Activated T-cell treated with anti-CD3 and anti-CD28 coated beads, Interleukin-2, amount 50 U/mL, for 72 hours (primary cell): ENCODE measurements around the gene BYSL. TPM values are rescaled to one million over a fixed set of nuclear protein-coding genes. Genes with fewer than 3 reads are reported as not detected.

ENCODE experiments used
- ATAC-seq, 2 donors: fragments of 150-1000 bp; cut with Tn5 transposase; replicated peaks in 1 of 2; 2 replicates each; pipeline ENCODE4 v1.10.0; 2021; ENCODE audit warnings: moderate library complexity in 2 of 2, mild to moderate bottlenecking in 1 of 2
- DNase-seq, 2 donors: peaks; one replicate each; pipeline ENCODE4 v3.0.0; 2021 to 2022; ENCODE audit warnings: mixed read lengths in 1 of 2
- H3K27ac Mint-ChIP-seq: one replicate; pipeline ENCODE4 v1.8.0; 2022; ENCODE audit warnings: mild to moderate bottlenecking, moderate library complexity, mixed read lengths
- H3K27me3 Mint-ChIP-seq: one replicate; pipeline ENCODE4 v1.8.0; 2022; ENCODE audit warnings: low read depth, mixed read lengths
- H3K36me3 Mint-ChIP-seq, 2 donors: one replicate each; pipeline ENCODE4 v1.8.0; 2022; ENCODE audit warnings: mixed read lengths in 2 of 2, mild to moderate bottlenecking in 1 of 2; ENCODE audit not compliant: insufficient read depth in 2 of 2
- H3K4me1 Mint-ChIP-seq: one replicate; pipeline ENCODE4 v1.8.0; 2022; ENCODE audit warnings: low read depth, mixed read lengths
- H3K4me3 Mint-ChIP-seq, 2 donors: one replicate each; pipeline ENCODE4 v1.8.0; 2022; ENCODE audit warnings: mild to moderate bottlenecking in 2 of 2, mixed read lengths in 2 of 2, moderate library complexity in 2 of 2
- H3K9me3 Mint-ChIP-seq, 2 donors: one replicate each; pipeline ENCODE4 v1.8.0; 2022; ENCODE audit warnings: mixed read lengths in 2 of 2
- total RNA-seq, 2 donors: library from RNA; stranded (reverse); gene quantifications; one replicate each; pipeline ENCODE4 v1.2.3, GENCODE V29; 2022

The BYSL gene
- total RNA-seq, 2 donors from 2014 or later, result 30.4 to 38.1 TPM

GRCh38 chr6:41929924-41930323 lies 8.6 kb downstream of the BYSL start:
- Mint-ChIP-seq H3K9me3 (no peaks in the 10 kb centered on the region), H3K27ac (no peak overlapping the region), H3K4me3 (no peak overlapping the region), H3K27me3 (no peaks in the 10 kb centered on the region), H3K4me1 (peaks cover 27% of the 10 kb centered on the region), H3K36me3 (peaks cover 15 to 32% of the 10 kb centered on the region in 2 donors)
- ATAC-seq, result no peak
- DNase-seq, result no peak

DNA sequence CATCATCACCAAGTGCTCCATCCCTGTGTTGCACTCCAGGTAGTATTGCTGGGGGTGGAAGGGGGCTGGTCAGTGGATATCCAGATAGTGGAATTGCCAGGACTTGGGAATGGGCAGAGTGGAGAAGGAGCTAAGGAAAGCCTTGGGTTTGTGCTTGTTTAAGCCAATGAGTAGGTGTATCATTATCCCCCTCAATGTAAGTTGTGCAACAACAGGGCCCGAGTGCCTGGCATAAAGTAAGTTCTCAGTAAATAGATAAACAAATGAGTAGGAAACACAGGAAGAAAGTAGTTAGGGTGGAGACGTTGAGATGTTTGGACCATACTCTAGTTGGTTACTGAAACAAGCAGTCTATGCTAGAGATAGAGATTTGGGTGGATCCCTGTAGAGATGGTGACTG lies 10.5 kb downstream of the BYSL start:
- no peak overlapping the region for H3K4me3 Mint-ChIP-seq
- no peaks in the 10 kb centered on the region for H3K27me3 Mint-ChIP-seq
- peak overlapping the region; percentile 83 for H3K27ac Mint-ChIP-seq
- H3K36me3 Mint-ChIP-seq, result peaks cover 14 to 34% of the 10 kb centered on the region in 2 donors
- no peak for DNase-seq
- ATAC-seq, result no peak
- H3K9me3 Mint-ChIP-seq, result no peaks in the 10 kb centered on the region
- H3K4me1 Mint-ChIP-seq, result peaks cover 37% of the 10 kb centered on the region

GRCh38 chr6:41932378-41932777 lies 11.1 kb downstream of the BYSL start:
- DNase-seq, result no peak
- H3K27me3 Mint-ChIP-seq, result no peaks in the 10 kb centered on the region
- H3K4me3 Mint-ChIP-seq, result no peak overlapping the region
- peaks cover 43% of the 10 kb centered on the region for H3K4me1 Mint-ChIP-seq
- peaks cover 14 to 32% of the 10 kb centered on the region in 2 donors for H3K36me3 Mint-ChIP-seq
- ATAC-seq, result no peak
- H3K27ac Mint-ChIP-seq, result peak overlapping the region; percentile 47
- H3K9me3 Mint-ChIP-seq, result no peaks in the 10 kb centered on the region

- Mint-ChIP-seq H3K4me1 (peaks cover 52% of the 10 kb centered on the region), H3K4me3 (no peak overlapping the region), H3K27ac (peak overlapping the region; percentile 11), H3K36me3 (peaks cover 14 to 30% of the 10 kb centered on the region in 2 donors), H3K9me3 (no peaks in the 10 kb centered on the region), H3K27me3 (no peaks in the 10 kb centered on the region)
- DNase-seq, result no peak
- ATAC-seq, result no peak
Observed at GRCh38 chr6:41934278-41935192, 13.2 kb downstream of the BYSL start.

GRCh38 chr6:41935193-41935574 lies 13.9 kb downstream of the BYSL start:
- no peaks in the 10 kb centered on the region for H3K9me3 Mint-ChIP-seq
- peak overlapping the region; percentile 98 to 99 for H3K4me3 Mint-ChIP-seq
- DNase-seq (no peak), ATAC-seq (no peak)
- peaks cover 19 to 34% of the 10 kb centered on the region in 2 donors for H3K36me3 Mint-ChIP-seq
- no peaks in the 10 kb centered on the region for H3K27me3 Mint-ChIP-seq
- H3K4me1 Mint-ChIP-seq, result peaks cover 58% of the 10 kb centered on the region
- H3K27ac Mint-ChIP-seq, result peak overlapping the region; percentile 11

GRCh38 chr6:41935685-41936072 lies 14.4 kb downstream of the BYSL start:
- Mint-ChIP-seq H3K27me3 (no peaks in the 10 kb centered on the region), H3K9me3 (no peaks in the 10 kb centered on the region), H3K4me1 (peaks cover 59% of the 10 kb centered on the region), H3K4me3 (peak overlapping the region; percentile 98 to 99), H3K27ac (peak overlapping the region; percentile 99), H3K36me3 (peaks cover 22 to 37% of the 10 kb centered on the region in 2 donors)
- DNase-seq (no peak), ATAC-seq (no peak)

GRCh38 chr6:41936073-41936837 lies 15.0 kb downstream of the BYSL start:
- H3K9me3 Mint-ChIP-seq, result no peaks in the 10 kb centered on the region
- H3K27me3 Mint-ChIP-seq, result no peaks in the 10 kb centered on the region
- peak; percentile 76 to 80 for DNase-seq
- peak overlapping the region; percentile 99 for H3K27ac Mint-ChIP-seq
- peaks cover 24 to 35% of the 10 kb centered on the region in 2 donors for H3K36me3 Mint-ChIP-seq
- peak overlapping the region; percentile 98 to 99 for H3K4me3 Mint-ChIP-seq
- peak; percentile 75 to 83 for ATAC-seq
- peaks cover 59% of the 10 kb centered on the region for H3K4me1 Mint-ChIP-seq

- Mint-ChIP-seq H3K4me3 (peak overlapping the region; percentile 98 to 99), H3K9me3 (no peaks in the 10 kb centered on the region), H3K27me3 (no peaks in the 10 kb centered on the region), H3K4me1 (peaks cover 67% of the 10 kb centered on the region), H3K36me3 (peaks cover 21 to 32% of the 10 kb centered on the region in 2 donors), H3K27ac (peak overlapping the region; percentile 99)
- ATAC-seq (no peak), DNase-seq (no peak)
Observed at GRCh38 chr6:41937472-41937860, 16.2 kb downstream of the BYSL start.

GRCh38 chr6:41937861-41938574 lies 16.7 kb downstream of the BYSL start:
- H3K9me3 Mint-ChIP-seq, result no peaks in the 10 kb centered on the region
- H3K27me3 Mint-ChIP-seq, result no peaks in the 10 kb centered on the region
- H3K4me3 Mint-ChIP-seq, result peak overlapping the region; percentile 98 to 99
- peaks cover 71% of the 10 kb centered on the region for H3K4me1 Mint-ChIP-seq
- H3K36me3 Mint-ChIP-seq, result peaks cover 20 to 29% of the 10 kb centered on the region in 2 donors
- DNase-seq (peak in 1 of 2 donors; percentile 9), ATAC-seq (no peak)
- H3K27ac Mint-ChIP-seq, result peak overlapping the region; percentile 99

GRCh38 chr6:41938590-41939175 lies 17.4 kb downstream of the BYSL start:
- H3K27ac Mint-ChIP-seq, result peak overlapping the region; percentile 99
- H3K36me3 Mint-ChIP-seq, result peaks cover 19 to 28% of the 10 kb centered on the region in 2 donors
- no peaks in the 10 kb centered on the region for H3K9me3 Mint-ChIP-seq
- no peak for ATAC-seq
- H3K4me1 Mint-ChIP-seq, result peaks cover 75% of the 10 kb centered on the region
- H3K27me3 Mint-ChIP-seq, result no peaks in the 10 kb centered on the region
- peak overlapping the region; percentile 98 to 99 for H3K4me3 Mint-ChIP-seq
- no peak for DNase-seq

- Mint-ChIP-seq H3K36me3 (peaks cover 19 to 27% of the 10 kb centered on the region in 2 donors), H3K4me1 (peaks cover 81% of the 10 kb centered on the region), H3K9me3 (no peaks in the 10 kb centered on the region), H3K4me3 (peak overlapping the region; percentile 98 to 99), H3K27ac (peak overlapping the region; percentile 99), H3K27me3 (no peaks in the 10 kb centered on the region)
- DNase-seq (peak in 1 of 2 donors; percentile 47), ATAC-seq (no peak)
Observed at GRCh38 chr6:41939176-41939847, 18.0 kb downstream of the BYSL start.
